PC-3 (cell line): ENCODE measurements around the gene ZXDA. TPM values are rescaled to one million over a fixed set of nuclear protein-coding genes. Genes with fewer than 3 reads are reported as not detected.

ENCODE experiments used
- ATAC-seq: fragments of 200-7000 bp; cut with Tn5 transposase; 2 replicates; pipeline ENCODE4 v1.9.1; 2020; ENCODE audit warnings: mild to moderate bottlenecking, moderate library complexity
- BruUV-seq: library from RNA; stranded (reverse); fragments of 400-500 nt; replicated peaks from 2 replicates; lab custom pipeline; 2021; lab: Mats Ljungman, UMichigan
- CTCF ChIA-PET: fragments of 300-600 bp; sonication (Branson Sonifier 250); formaldehyde crosslinking; loops from one replicate; lab custom pipeline; 2022; ENCODE audit warnings: antibody characterized with exemption; lab: Charles Lee
- POLR2A ChIA-PET: fragments of 300-600 bp; sonication (Branson Sonifier 250); formaldehyde crosslinking; loops from one replicate; lab custom pipeline; 2022; ENCODE audit warnings: antibody characterized with exemption; ENCODE audit not compliant: unreplicated experiment; lab: Charles Lee
- DNase-seq: peaks from one replicate; pipeline ENCODE4 v3.0.0-alpha.2; 2015
- H2AFZ ChIP-seq: fragments of 300-600 bp; sonication (generic); 2 replicates; pipeline ENCODE4 v1.6.0; 2016; ENCODE audit warnings: antibody characterized with exemption, low read length
- H3F3A ChIP-seq: fragments of 300-600 bp; sonication (generic); one replicate; pipeline ENCODE4 v1.6.0; 2017; ENCODE audit warnings: antibody characterized with exemption, low read length, control low read depth, mild to moderate bottlenecking; ENCODE audit not compliant: unreplicated experiment
- H3K27ac ChIP-seq: fragments of 300-600 bp; sonication (generic); 2 replicates; pipeline ENCODE4 v1.5.1; 2016; ENCODE audit warnings: mild to moderate bottlenecking, low read length
- H3K27me3 ChIP-seq: fragments of 300-600 bp; sonication (generic); 2 replicates; pipeline ENCODE4 v1.6.1; 2016; ENCODE audit warnings: low read length, mixed read lengths
- H3K36me3 ChIP-seq: fragments of 300-600 bp; sonication (generic); 2 replicates; pipeline ENCODE4 v1.6.1; 2016; ENCODE audit warnings: low read depth, mixed run types, low read length, mixed read lengths
- H3K4me1 ChIP-seq: fragments of 300-600 bp; sonication (generic); 2 replicates; pipeline ENCODE4 v1.5.1; 2016; ENCODE audit warnings: low read length; ENCODE audit not compliant: insufficient read depth
- H3K4me2 ChIP-seq: fragments of 300-600 bp; sonication (generic); 2 replicates; pipeline ENCODE4 v1.6.0; 2016; ENCODE audit warnings: low read length
- H3K4me3 ChIP-seq: fragments of 300-600 bp; sonication (generic); 2 replicates; pipeline ENCODE4 v1.5.1; 2016; ENCODE audit warnings: mild to moderate bottlenecking, low read length, mixed read lengths
- H3K79me2 ChIP-seq: fragments of 300-600 bp; sonication (generic); 2 replicates; pipeline ENCODE4 v1.6.1; 2017; ENCODE audit warnings: low read length, mixed read lengths
- H3K9ac ChIP-seq: fragments of 300-600 bp; sonication (generic); 2 replicates; pipeline ENCODE4 v1.6.0; 2016; ENCODE audit warnings: mild to moderate bottlenecking, low read length
- H3K9me2 ChIP-seq: fragments of 300-600 bp; sonication (generic); replicated peaks from 2 replicates; pipeline ENCODE4 v1.6.1; 2016; ENCODE audit warnings: mixed run types, low read length, mixed read lengths
- H3K9me3 ChIP-seq: fragments of 300-600 bp; sonication (generic); 2 replicates; pipeline ENCODE4 v1.6.1; 2016; ENCODE audit warnings: low read length, mixed read lengths
- H4K20me1 ChIP-seq: fragments of 300-600 bp; sonication (generic); 2 replicates; pipeline ENCODE4 v1.6.1; 2016; ENCODE audit warnings: low read length, mixed read lengths
- EZH2 ChIP-seq: fragments of 300-600 bp; sonication (generic); IDR thresholded peaks from one replicate; pipeline ENCODE4 v1.6.1; 2017; ENCODE audit warnings: antibody characterized with exemption, mild to moderate bottlenecking, low read length; ENCODE audit not compliant: unreplicated experiment
- EZH2phosphoT487 ChIP-seq: fragments of 300-600 bp; sonication (generic); IDR thresholded peaks from 2 replicates; pipeline ENCODE4 v1.6.1; 2018; ENCODE audit warnings: mild to moderate bottlenecking, antibody characterized with exemption, low read length, borderline replicate concordance
- intact Hi-C: fragments of 100-400 bp; cut with micrococcal nuclease; formaldehyde crosslinking; loops from 2 replicates; pipeline ENCODE4 v1.9.0; 2023
- total RNA-seq: library from RNA; depleted of rRNA; stranded (reverse); fragments of >200 nt; gene quantifications from 2 replicates; pipeline ENCODE4 v1.2.3, GENCODE V29; 2014; rRNA removed
- TF ChIP-seq, protein P1 (sequence below): fragments of 300-600 bp; sonication (generic); conservative IDR thresholded peaks from 2 replicates; pipeline ENCODE4 v1.5.1; 2017; ENCODE audit warnings: antibody characterized with exemption, low read depth, mild to moderate bottlenecking, low read length

ZXDA gene
- total RNA-seq, 1 experiment from 2014 or later, result 3.2 TPM

DNA sequence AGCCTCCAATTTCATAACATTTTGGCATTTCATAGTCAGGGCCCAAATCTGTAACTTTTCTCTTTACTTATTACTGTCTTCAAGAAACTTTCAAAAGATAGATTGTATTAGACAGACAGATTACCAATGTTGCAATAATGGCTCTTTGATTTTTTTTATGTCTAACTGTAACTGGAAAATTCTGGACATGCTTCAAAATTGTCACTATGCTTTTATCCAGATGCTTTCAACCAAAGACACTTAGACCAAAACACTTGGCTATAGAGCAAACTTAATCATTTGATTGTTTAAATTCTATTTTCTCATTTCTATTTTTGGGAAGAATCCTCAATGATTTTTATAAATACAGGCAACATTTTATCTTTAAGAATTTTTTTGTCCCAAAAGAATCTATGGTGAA is 10.4 kb downstream of the ZXDA start:
- intact Hi-C loops, result no loop called here
- no TSS peak for BruUV-seq
- no peaks in the 10 kb centered on the region for H3K36me3 ChIP-seq
- no peak overlapping the region for H3K4me3 ChIP-seq
- no peak overlapping the region for H3K27ac ChIP-seq
- no peak overlapping the region for H2AFZ ChIP-seq
- no peaks in the 10 kb centered on the region for H3K4me1 ChIP-seq
- no peak for DNase-seq
- no peaks in the 10 kb centered on the region for H3K9me2 ChIP-seq
- POLR2A ChIA-PET, result no interaction called here
- H3F3A ChIP-seq, result no peaks in the 10 kb centered on the region
- H3K79me2 ChIP-seq, result no peaks in the 10 kb centered on the region
- H3K9me3 ChIP-seq, result no peaks in the 10 kb centered on the region
- TF ChIP-seq, protein P1, sequence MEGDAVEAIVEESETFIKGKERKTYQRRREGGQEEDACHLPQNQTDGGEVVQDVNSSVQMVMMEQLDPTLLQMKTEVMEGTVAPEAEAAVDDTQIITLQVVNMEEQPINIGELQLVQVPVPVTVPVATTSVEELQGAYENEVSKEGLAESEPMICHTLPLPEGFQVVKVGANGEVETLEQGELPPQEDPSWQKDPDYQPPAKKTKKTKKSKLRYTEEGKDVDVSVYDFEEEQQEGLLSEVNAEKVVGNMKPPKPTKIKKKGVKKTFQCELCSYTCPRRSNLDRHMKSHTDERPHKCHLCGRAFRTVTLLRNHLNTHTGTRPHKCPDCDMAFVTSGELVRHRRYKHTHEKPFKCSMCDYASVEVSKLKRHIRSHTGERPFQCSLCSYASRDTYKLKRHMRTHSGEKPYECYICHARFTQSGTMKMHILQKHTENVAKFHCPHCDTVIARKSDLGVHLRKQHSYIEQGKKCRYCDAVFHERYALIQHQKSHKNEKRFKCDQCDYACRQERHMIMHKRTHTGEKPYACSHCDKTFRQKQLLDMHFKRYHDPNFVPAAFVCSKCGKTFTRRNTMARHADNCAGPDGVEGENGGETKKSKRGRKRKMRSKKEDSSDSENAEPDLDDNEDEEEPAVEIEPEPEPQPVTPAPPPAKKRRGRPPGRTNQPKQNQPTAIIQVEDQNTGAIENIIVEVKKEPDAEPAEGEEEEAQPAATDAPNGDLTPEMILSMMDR, result no peak
- no peak for TF ChIP-seq EZH2phosphoT487
- no peak for TF ChIP-seq EZH2
- no peak for ATAC-seq
- CTCF ChIA-PET, result no interaction called here
- no peak overlapping the region for H3K4me2 ChIP-seq
- H4K20me1 ChIP-seq, result no peaks in the 10 kb centered on the region
- H3K27me3 ChIP-seq, result no peaks in the 10 kb centered on the region
- no peak overlapping the region for H3K9ac ChIP-seq

DNA sequence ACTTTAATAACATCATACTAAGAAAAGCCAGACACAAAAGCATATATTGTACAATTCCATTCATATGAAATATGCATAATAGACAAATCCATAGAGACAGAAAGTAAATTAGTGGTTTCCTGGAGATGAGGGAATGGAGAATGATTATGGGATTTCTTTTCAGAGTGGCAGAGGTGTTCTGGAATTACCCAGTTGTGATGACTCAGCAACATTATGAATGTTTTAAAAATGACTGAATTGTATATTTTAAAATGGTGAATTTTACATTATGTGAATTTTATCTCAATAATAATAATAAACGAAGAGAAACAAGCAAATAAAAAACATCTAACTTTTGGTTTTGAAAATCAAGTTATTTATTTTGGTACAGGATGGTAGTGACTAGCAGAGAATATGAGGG is 11.2 kb downstream of the ZXDA start:
- Histone ChIP-seq H4K20me1 (no peaks in the 10 kb centered on the region), H3K27ac (no peak overlapping the region), H3K36me3 (no peaks in the 10 kb centered on the region), H3K9me2 (no peaks in the 10 kb centered on the region), H3K27me3 (no peaks in the 10 kb centered on the region), H2AFZ (no peak overlapping the region), H3K4me3 (no peak overlapping the region), H3K4me1 (no peaks in the 10 kb centered on the region), H3K79me2 (no peaks in the 10 kb centered on the region), H3F3A (no peaks in the 10 kb centered on the region), H3K9ac (no peak overlapping the region), H3K9me3 (no peaks in the 10 kb centered on the region), H3K4me2 (no peak overlapping the region)
- BruUV-seq, result no TSS peak
- DNase-seq, result no peak
- TF ChIP-seq EZH2phosphoT487 (no peak), EZH2 (no peak)
- TF ChIP-seq, protein P1, result no peak
- intact Hi-C loops, result no loop called here
- ChIA-PET CTCF (no interaction called here), POLR2A (no interaction called here)
- ATAC-seq, result no peak

DNA sequence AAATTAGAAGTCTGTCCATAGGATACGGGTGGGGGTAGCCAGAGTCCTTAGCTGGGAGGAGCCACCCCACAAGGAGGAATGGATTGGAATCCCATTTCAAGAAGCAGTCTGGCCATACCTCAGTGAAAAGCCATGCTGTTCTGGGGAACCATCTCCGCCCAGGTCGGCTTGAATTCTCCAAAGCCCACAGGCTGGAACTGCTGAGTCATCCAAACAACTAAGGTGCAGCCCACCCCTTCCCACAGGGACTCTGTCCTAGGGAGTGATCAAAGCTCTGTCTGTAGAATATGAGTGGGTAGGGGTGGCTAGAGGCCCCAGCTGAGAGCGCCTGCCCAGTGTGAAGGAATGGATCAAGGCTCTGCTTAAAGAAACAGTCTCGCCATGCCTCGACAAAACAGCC is 38.8 kb downstream of the ZXDA start:
- no peaks in the 10 kb centered on the region for H3K27me3 ChIP-seq
- ATAC-seq, result no peak
- intact Hi-C loops, result no loop called here
- H4K20me1 ChIP-seq, result no peaks in the 10 kb centered on the region
- H3K79me2 ChIP-seq, result no peaks in the 10 kb centered on the region
- H3K4me1 ChIP-seq, result no peaks in the 10 kb centered on the region
- no peak overlapping the region for H3K4me2 ChIP-seq
- H3K9ac ChIP-seq, result no peak overlapping the region
- H3K36me3 ChIP-seq, result no peaks in the 10 kb centered on the region
- no peaks in the 10 kb centered on the region for H3K9me3 ChIP-seq
- no peaks in the 10 kb centered on the region for H3K9me2 ChIP-seq
- H2AFZ ChIP-seq, result no peak overlapping the region
- ChIA-PET POLR2A (no interaction called here), CTCF (no interaction called here)
- H3F3A ChIP-seq, result no peaks in the 10 kb centered on the region
- DNase-seq, result no peak
- no TSS peak for BruUV-seq
- TF ChIP-seq EZH2phosphoT487, result no peak
- TF ChIP-seq EZH2, result no peak
- TF ChIP-seq, protein P1, result no peak
- H3K27ac ChIP-seq, result no peak overlapping the region
- no peak overlapping the region for H3K4me3 ChIP-seq

Other genes starting within 250 kb of the ZXDA start
- gene NLRP2B, start 230.2 kb downstream of the ZXDA start, total RNA-seq, result not detected in 2 replicates